HG03460 (cell line): ENCODE measurements around the gene FAM114A1.
"Not testable (repeated sequence)": the region's sequence is repeated elsewhere in the genome, so short reads cannot be mapped to it uniquely, and the experiment has no call there.

Experiments used
- ATAC-seq: cut with Tn5 transposase; IDR thresholded peaks from one replicate; pipeline ENCODE4 v1.9.1; 2021; ENCODE audit not compliant: unreplicated experiment

The FAM114A1 gene

DNA sequence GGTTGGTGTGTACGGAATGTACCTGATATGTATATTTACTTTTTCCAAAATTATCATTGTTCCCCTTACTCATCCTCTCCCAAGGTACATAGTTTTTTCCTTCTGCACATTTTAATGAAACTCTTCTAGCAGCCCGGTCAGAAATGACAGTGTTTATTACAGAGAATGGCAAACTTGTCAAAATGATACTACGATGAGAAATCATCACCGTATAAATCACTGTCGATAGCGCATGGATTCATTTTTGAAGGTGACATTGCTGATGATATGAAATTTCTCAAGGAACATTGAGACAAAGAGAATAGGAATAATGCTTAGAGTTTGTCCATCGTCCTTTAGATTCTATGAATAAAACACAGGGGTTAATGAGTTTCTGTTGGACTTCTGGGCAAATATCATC, 30.6 kb downstream of the FAM114A1 start:
- no peak for ATAC-seq

DNA sequence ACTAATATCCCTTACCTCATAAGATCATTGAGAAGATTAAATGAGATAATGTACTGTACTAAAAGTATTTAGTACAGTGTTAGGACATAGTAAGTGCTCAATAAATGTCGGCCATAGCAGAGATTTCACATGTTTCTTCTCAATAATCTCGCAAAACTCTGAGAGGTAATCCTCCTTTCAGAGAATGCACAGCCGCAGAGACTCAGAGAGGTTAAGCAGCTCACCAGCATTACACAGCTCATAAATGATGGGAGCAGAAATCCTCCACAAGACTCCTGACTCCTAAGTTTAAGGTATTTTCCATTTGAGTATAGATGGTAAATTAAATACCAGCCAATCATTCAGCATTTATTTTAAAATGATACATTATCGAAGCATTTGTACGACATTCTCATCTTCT, 34.6 kb downstream of the FAM114A1 start:
- no peak for ATAC-seq

DNA sequence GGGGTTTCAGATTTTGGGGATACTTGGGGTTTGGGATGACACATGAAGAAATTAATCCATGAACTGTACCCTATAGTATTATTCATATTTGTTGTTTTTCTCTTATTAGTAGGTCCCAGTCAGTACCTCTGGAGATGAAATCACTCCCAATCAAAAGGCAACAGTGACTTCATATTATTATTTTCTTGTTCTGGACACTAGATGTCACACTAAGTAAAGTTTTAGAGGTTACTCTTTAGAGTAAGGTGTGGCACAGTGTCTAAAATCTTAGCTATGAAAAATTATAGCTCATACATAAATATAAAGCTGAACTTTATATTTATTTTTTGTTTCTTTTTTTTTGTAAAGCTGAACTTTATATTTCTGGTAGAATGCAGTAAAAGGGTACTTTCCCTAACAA, 35.1 kb downstream of the FAM114A1 start:
- no peak for ATAC-seq

DNA sequence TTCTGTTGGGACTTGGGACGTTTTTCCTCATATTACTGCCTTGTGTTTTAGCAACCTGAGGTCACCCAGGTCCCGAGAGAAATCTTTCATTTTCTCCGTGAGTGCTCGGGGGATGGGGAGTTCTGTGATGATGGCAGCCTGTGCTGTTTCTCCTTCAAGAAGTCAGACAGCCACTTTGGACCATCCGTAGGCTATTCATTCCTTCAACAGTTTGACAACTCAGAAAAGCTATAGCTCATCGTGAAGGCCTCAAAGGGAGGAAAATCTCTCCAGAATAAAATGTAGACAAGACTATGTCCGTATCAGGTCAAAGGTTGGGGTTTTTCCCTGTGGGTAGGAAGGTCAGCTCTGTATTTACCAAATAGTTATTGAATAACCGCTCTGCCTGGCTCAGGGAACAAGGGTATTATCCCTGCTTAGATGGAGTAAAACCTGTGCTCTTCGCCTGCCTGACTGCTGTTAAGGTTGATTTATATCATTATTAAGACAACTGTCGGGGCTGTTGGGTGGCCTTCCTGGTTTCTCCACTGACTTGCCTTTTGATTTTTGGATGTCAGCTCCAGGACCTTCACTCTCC, 36.6 kb downstream of the FAM114A1 start:
- ATAC-seq = no peak

DNA sequence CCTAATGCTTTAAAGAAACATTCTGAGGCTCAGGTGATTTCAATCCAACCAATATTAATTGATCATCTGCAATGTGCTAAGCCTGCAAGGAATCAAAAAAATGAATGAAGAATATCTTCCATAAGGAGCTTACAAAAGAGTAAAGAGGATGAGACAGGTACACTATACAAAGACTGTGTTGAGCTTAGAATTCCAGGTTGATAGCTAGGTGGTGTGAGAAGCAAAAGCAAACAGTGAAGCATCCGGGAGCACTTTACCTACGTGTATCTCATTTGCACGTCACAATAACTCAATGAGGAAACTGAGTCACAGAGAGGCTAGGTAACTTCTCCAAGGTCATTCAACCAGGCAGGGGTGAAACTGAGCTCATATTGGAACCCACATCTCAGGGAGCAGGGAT, 37.1 kb downstream of the FAM114A1 start:
- no peak for ATAC-seq

DNA sequence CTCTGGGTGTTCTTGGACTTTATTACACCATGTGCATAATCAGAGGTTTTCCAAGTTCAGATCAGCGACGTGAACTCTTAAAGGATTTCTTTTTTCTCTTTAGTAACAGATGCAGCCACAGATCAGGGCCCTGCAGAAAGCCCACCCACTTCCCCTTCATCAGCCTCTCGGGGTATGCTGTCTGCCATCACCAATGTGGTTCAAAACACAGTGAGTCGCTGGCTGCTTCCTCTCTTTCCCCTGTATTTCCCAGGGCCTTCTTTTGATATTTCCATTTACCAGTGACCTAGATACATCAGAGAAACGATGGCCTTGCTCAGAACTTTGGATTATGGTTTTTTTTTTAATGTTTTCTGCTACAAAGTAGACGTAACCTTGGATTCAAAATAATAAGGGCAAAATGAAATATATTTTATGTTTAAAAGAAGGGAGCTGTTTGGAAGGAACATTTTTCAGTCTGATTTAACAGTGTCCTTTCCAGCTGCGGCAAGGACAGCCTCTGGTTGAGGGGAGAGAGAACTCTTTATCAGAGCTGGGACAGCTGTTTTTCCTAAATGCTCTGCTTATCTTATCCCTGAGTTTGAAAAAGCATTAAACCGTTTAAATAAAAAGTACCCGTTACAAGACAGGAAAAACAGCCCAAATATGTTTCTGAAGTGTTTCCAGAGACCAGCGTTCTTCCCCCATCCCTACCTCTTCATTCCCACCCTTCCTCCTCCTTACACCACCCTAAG, 38.2 kb downstream of the FAM114A1 start:
- no peak for ATAC-seq

DNA sequence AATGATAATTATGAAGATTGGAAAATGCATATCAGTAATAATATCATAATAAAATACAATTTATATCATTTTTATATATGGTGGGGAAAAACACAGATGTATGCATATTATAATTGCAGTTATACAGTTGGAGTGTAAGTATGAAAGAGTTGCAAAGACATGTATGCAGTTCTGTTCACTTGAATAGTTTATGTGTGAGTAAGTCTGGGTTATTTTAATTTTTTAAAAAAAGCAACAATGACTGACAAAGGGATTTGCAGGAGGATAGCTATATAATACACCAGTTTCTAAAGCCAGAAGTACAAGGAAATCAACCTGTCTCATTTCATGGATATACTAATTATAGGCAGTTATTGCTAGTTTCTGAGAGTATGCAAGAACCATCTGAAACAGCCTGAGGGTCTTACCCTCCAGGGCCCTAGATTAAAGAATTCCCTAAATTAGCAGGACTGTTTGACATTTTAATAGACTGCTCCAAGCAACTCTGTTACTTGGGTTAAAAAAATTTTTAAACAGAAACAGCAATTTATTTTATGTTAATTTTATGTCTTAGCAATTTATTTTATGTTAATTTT, 40.2 kb downstream of the FAM114A1 start:
- no peak for ATAC-seq

DNA sequence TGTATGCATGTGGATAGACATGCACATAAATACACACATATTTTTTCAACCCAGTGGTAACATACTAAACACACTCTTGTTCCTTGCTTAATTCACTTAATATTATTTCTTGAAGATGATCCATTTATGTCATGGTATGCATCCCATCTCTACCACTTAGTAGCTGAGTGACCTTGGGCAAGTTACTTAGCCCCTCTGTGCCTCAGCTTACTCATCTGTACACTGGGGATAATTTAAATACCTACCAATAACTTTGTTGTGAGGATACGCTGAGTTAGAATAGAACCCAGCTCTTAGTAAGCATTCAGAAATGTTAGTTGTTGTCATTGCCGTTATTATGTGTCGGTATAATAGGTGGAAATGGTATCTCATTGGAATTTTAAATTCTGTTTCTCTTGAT, 41.4 kb downstream of the FAM114A1 start:
- ATAC-seq = no peak

DNA sequence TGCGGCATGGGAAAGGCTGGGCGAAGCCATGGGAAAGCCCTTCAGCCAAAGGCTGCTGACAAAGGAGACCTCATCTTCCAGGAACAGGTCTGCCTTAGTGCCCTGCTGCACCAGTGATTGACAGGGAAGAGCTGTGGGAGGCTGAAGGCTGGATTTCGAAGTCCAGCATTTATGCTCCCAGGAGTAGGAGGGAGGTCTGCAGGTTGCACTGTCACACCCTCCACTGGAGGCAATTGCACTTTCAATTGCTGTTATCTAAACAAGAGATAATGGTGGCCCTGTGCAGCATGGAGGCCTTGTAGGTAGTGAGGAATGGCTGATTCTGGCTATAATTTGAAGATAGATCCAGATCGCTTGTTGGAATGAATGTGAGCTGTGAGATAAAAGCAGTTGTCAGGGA, 43.7 kb downstream of the FAM114A1 start:
- no peak for ATAC-seq

DNA sequence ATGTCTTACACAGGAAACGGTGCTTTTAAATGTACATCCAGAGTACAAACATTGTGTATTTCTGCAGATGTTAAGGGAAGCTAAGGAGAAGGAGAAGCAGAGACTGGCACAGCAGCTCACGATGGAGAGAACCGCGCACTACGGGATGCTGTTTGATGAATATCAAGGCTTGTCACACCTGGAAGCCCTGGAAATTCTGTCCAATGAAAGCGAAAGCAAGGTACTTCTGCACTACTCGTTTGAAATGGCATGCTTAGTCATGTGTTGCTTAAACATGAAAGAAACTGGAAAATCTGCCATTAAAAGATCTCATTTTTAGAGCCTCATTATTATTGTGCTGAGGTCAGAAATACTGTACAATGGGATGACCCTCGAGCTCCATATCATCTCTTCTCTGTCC, 47.2 kb downstream of the FAM114A1 start:
- ATAC-seq = no peak

DNA sequence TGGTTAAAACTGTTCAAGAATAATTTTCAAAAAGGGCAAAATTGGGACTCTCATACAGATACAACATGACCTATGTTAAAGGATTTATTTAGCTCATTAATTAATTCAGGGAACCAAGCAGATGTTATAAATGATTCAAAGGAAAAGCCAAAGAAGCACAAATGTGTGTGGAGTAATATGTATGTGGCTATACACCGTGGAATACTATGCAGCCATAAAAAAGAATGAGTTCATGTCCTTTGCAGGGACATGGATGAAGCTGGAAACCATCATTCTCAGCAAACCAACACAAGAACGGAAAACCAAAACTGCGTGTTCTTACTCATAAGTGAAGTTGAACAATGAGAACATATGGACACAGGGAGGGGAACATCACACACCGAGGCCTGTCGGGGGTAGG, 48.7 kb downstream of the FAM114A1 start:
- not testable (repeated sequence) for ATAC-seq

DNA sequence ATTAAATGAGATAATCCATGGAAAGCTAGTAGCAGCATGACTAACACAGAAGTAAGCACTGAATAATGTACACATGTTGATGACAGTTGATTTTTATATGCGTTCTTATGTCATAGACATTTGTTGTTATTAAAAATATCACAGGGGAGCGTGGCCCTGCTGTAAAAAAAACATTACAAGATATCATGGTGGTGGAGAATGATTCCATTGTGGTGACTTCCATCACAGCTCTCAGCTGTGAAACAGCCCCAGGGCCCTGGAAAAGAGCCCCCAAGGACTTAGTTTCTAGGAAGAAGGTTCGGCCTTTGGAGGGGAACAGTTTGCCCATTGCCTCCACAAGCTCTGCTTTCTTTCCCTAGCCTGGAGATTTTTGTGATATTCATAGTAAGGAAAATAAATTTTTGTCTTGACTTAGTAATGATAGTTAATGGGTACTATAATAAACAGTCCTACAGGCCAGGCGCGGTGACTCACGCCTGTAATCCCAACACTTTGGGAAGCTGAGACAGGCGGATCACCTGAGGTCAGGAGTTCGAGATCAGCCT, 49.9 kb downstream of the FAM114A1 start:
- no peak for ATAC-seq

DNA sequence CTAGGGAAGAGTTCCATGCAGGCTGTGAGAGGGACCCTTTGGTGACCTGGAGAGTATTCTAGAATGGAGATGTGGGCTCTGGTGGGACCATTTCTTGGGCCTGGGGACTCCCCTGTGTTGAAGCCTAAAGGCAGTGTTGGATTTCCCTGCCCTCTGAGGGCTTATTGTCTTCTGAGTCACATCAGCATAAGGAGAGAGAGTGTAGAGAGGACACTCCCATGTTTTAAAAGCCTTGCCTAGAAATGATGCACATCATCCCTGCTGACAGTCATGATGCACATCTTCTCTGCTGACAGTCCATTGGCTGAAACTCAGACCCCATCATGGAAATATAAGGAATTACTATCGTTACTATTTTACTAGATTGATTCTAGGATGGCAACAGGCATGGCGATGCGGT, 51.9 kb downstream of the FAM114A1 start:
- ATAC-seq = no peak

DNA sequence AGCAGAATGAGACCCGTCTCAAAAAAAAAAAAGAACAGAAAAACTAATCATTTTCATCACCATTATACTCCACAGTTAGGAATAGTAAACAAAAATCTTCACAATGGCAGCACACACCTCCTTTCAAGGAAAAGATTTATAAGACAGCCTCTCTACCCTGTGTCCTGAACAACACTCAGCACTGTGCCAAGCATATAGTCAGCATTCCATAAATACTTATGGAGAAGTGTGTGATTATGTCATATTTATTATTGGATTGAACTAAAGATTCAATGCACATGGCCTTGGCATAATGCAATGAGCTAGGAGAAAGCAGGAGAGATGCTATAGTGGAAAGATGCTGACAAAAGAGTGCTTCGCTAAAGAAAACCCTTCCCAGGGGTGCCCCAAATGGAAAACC, 52.6 kb downstream of the FAM114A1 start:
- ATAC-seq = no peak

DNA sequence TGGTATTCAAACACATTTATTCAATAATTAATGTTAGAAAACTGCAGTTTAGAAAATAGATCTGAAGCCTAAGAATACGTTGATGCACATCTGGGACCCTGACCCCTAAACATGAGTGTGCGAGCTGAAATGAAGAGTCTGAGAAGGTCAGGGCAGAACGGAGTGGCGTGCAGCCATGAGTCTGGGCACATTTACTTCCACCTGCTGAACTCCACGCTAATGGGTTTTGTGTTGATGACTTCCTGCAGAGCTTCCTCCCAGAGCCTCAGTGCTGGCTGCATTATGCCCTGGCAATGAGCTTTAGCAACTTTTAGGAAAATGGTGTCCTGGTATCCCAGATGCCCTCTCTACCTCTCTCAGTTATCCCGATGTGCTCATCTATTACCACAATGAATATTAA, 53.1 kb downstream of the FAM114A1 start:
- no peak for ATAC-seq

DNA sequence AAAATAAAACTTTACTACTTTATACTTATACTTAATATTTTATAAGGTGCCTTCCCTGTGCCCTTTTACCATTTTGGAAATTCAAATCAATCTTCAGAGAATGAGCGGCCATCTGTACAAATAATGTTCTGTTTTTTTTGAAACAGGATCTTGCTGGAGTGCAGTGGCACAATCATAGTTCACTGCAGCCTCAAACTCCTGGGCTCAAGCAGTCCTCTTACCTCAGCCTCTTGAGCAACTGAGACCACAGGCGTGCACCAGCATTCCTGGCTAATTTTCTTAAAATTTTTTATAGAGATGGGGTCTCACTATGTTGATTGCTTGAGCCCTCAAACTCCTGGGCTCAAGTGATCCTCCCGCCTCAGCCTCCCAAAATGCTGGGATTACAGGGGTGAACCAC, 53.5 kb downstream of the FAM114A1 start:
- no peak for ATAC-seq

DNA sequence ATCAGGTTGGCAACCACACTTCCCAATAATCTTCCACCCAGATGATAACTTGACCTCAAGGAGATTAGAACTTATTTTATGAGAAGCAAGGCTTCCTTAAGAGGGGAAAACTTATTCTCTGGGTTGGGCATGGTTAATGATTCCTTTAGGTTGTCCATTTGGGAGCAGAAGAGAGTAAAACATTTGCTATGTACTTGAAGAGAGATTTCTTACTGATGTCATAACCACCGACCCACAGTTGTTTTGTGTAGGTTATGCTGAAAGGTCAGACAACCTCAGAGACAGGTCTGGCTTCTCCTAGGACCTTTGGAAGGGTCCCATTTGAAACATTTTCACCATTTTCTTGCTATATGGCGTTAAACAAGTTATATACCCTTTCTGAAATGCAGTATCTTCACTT, 56.1 kb downstream of the FAM114A1 start:
- no peak for ATAC-seq

DNA sequence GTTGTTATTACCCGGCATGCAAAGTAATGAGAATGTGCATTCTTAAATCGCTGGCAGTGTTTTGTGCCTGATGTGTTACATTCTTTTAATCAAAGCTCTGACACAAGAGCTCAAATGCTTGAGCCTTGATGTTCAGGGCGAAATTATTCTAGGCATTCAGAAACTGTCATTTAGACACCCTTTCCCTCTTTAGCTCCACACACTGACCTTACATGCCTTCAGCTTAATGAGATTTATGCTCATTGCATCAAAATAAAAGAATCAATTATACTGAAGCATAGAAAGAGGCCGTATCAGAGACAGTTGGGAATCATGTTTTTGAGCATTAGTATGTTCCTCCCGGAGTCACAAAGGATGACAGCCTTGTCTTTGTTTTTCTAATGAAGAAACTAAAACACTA, 56.7 kb downstream of the FAM114A1 start:
- ATAC-seq = no peak

DNA sequence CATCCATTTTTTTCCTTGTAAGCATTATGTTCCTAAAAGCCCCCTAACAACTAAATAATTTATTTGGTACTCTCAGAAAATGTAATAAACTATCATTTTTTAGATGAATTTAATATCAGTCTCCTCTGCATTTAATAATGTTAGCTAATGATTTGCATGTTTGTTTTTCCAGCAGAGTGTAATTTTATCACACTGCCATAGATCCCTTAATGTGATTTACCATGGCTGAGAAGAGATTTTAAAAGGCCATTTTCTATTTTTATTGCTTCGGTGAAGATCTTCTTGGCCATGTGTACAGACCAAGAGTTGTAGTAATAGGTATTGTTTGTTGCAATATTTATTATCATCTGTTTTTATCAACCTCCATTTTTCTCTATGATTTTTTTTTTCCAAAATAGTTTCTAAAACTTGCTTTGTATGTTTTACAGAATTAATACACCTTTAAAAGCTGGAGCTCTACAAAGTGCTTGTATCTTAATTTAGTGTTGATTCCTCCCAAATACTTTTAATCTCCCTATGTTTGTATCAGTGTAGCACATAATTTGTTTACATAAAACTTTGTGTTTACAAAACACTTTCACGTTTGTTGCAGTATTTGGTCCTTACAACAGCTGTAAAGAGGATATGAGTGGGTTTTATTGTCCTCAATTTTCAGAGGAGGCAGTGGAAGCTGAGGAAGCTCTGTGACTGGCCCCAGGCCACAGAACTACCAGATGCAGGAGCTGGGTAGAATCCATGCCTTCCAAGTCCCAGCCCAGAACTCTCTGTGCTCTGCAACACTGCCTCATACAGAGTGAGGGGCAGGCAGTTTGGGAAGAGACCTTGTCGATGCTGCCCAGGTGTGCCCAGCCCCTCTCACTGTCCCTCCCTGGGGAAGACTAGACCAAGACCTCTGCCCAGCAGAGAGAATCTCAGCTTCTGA, 58.1 kb downstream of the FAM114A1 start:
- no peak for ATAC-seq

DNA sequence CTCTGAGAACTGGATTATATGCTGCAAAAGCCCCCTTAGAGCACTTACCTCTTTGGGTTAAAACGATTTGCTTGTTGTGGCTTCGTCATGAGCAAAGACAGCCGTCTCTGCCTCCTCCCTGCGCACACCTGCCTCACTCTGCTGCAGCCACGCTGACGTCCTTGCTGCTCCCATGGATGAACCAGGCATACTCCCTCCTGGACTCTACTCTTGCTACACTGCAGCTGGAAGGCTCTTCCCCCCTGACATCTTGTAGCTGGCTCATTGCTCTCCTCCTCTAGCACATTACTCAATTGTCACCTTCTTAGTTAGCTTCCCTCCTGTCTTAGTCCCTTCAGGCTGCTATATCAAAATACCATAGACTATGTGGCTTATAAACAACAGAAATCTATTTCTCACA, 59.3 kb downstream of the FAM114A1 start:
- ATAC-seq = no peak

DNA sequence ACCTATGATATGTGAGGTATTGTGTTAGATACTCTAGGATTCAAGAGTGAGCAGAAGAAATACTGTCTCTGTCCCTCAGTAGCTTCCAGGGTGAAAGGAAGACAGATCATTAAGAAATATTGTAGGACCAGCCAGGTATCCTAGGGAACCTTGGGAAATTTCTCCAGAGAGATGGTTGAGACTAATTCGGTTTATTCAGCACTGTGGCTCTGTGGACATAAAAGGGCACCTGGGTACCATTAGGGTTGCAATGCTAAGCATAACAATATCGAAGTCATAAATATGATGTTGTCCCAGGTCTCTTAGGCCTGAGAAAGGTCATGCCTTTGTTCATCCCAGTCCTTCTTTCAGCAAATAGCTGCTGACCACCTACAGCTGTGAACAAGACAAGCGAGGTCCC, 61.0 kb downstream of the FAM114A1 start:
- no peak for ATAC-seq
